Measurements from ENCODE around the gene BCL11A. TPM values are rescaled to one million over a fixed set of nuclear protein-coding genes. Genes with fewer than 3 reads are reported as not detected.
A peak's percentile ranks its signal among the peaks of the same experiment; 100 is the strongest.

The BCL11A gene
- total RNA-seq: 31.6 TPM
- long read RNA-seq, full-length matches to known transcripts: 7 of 19 reads
- long read RNA-seq, partial matches to known transcripts: 10 of 19 reads
- long read RNA-seq, other reads (novel, unspliced or antisense): 2 of 19 reads

DNA sequence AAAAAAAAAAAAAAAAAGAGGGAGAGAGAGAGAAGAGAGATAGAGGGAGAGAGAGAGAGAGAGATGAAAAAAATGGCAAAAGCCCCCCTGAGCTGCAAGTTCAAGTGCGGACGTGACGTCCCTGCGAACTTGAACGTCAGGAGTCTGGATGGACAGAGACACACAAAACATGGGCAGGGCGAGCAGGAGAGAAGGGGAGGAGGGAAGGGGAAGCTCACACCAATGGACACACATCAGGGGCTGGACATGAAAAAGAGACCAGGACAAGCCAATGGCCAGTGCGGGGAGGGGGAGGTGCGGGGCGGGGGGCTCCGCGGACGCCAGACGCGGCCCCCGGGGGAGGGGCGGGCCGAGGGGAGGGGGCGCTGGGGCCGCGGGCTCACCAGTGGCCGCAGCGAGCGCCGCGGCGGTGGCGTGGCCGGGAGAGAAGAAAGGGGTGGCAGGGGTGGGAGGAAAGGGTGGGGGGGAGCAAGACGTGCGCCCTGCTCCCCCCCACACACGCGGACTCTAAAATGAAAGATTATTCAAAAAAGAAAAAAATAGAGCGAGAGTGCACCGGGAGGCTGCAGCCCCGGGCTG, at the start of gene BCL11A:
Gene BCL11A (minus strand): TSS at position 160 of the 579 bp plus-strand sequence. CDS start 384 bp downstream, outside the sequence.
- peak; percentile 50 for ATAC-seq (ENCODE audit: poor library complexity)
- intact Hi-C loops (cut with DNase I): loop anchor here (5.0 to 10.0 kb wide), 2 partner anchors 216 to 439 kb away; no protein-coding TSS in a partner anchor
- peak; percentile 71 for DNase-seq

DNA sequence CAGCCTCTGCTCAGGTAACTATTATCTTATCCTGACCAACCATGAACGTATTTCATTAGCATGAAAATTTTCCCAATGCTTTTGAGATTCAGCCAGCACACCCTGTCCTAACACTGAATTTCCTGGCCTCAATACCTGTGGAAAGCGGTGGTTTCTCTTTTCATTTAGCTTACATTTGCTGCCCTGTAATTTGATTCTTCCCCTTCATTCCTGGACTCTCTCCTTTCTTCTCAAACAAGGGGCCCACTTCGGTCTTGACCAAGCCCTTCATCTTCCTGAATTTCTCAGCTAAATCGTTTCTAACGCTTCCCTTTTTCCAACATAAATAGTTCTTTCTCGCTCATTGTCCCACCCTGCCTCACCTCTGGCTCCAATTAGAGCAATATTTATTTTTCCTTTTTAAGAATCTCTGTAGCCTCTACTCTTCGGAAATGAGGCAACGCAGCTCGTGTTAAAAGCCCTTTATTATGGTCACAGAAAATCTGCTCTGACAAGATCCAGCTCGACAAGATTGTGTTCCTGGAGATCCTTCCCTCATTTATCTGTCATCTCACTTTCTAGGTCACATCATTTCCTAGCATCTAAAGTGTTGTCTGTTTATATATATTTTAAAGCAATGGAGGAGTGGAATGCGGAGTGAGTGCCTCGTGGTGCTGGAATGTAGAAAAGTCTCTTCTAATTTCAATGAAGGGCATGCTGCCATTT, 49.5 kb upstream of the BCL11A start:
- intact Hi-C loops (cut with DNase I): no loop called here
- DNase-seq: no peak
- no peak for ATAC-seq (ENCODE audit: poor library complexity)

DNA sequence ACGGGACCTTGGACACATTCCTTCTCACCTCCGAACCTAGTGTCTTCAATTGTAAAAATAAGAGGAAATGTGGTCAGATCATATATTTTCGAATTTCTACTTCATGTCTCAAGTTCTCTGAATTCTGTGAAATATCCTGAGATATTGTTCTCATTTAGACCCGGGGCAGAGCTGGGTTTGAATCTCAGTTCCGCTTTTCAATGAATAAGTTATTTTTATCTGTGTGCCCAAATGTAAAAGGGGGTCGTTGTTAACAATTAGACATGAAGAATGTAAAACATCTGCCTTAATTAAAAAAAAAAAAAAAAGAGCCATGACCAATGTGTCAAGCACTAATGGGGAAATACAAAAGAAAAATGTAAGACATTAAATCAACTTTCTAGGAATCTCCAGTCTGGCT, 48.9 kb upstream of the BCL11A start:
- DNase-seq: no peak
- intact Hi-C loops (cut with DNase I): no loop called here
- no peak for ATAC-seq (ENCODE audit: poor library complexity)

DNA sequence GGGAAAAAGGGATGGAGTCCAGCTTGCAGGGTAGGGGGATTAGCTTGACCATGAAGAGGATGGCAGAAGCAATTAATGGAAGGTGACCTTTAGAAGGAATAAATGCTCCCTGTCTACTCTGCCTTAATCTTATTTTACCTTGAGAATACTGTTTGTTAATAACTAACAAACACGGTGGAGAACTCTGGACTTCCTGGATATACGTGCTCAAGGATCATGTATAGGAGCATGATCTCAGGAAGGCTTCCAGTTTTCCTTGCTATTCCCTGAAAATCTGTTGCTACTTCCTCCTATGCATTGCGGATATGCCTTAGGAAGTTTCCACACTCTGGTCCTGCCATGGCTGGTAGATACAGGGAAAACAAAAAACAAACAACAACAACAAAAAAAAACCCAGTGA, 44.8 kb upstream of the BCL11A start:
- intact Hi-C loops (cut with DNase I): no loop called here
- ATAC-seq (ENCODE audit: poor library complexity) (no peak), DNase-seq (no peak)

DNA sequence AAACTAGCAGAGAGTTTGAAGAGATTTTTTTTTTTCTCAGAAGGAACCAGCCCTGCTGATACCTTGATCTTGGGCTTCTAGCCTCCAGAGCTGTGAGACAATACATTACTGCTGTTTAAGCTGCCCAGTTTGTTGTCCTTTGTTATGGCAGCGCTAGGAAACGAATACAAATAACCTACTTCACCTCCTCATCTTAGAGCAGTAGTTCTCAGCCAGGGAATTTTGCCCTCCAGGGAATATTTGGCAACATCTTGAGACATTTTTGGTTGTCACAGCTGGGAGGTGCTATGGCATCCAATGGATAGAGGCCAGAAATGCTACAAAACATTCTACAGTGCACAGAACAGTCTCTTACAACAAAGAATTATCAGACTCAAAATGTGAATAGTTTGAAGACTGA, 43.9 kb upstream of the BCL11A start:
- intact Hi-C loops (cut with DNase I): no loop called here
- no peak for DNase-seq
- no peak for ATAC-seq (ENCODE audit: poor library complexity)

DNA sequence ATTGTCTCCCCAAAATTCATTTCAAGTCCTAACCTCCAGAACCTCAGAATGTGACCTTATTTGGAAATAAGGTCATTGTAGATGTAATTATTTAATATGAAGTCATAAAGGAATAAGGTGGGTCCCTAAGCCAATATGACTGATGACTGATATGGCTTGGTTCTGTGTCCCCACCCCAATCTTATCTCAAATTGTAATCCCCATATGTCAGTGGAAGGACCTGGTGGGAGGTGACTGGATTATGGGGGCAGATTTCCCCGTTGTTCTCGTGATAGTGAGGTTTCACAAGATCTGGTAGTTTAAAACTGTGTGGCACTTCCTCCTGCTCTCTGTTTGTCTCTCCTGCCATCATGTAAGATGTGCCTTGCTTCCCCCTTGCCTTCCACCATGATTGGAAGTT, 43.0 kb upstream of the BCL11A start:
- no peak for DNase-seq
- ATAC-seq (ENCODE audit: poor library complexity): no peak
- intact Hi-C loops (cut with DNase I): no loop called here

DNA sequence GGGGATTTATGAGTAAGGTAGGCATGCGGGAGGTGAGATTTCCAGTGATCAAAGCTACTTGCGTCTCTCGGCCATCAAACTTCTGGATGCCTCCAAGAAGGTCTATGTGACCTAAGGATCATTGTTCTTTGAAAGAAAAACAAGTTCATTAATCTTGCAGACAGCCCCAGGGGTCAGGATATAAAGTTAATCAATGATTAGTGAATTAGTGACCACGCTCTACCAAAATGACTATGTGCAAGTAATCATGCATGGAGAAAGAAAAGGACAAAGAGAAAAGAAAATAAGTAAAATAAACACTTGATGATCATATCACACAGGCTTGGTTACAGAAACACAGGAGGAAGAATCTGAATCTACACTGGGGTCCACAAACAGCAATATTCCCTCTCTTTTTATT, 42.5 kb upstream of the BCL11A start:
- intact Hi-C loops (cut with DNase I): no loop called here
- no peak for DNase-seq

DNA sequence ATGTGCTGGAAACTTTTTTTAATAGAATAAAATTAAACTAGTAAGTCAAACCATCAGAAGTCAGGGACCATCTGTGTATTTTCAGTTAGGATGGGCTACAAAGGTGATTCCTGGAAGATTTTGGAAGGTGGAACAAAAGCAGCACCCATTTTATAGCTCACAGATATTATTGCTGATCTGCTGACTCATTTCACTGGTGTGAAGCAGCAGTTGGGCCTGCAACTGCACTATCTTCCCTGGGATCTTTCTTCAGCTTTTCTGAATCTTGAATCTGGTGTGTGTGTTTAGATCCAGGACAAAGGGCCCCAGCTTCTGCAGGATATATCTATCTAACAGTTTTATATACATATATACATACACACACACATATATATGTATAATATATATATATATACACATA, 35.6 kb upstream of the BCL11A start:
- DNase-seq: no peak
- no peak for ATAC-seq (ENCODE audit: poor library complexity)
- intact Hi-C loops (cut with DNase I): loop anchor here (10.0 kb wide), 1 partner anchor 1824 kb away; no protein-coding TSS in a partner anchor

More for the DNA sequence above, 42.5 kb upstream of the BCL11A start:
- no peak for ATAC-seq (ENCODE audit: poor library complexity)

DNA sequence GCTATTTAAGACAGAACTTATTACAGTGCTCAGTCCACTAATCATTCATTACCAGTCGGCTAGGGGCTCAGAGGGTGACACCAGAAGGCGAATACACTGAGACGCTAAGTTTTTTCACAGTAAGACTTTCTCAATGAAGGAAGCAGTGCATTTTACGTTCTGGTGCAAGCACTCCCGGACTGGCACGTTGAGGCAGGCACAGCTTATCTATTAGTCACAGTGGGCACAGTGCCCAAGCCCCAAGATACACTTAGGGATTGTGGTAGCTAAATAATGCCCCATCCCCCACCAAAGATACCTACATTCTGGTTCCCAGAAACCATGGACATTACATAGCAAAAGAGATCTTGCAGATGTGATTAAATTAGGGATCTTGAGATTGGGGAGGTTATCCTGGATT, 32.6 kb upstream of the BCL11A start:
- intact Hi-C loops (cut with DNase I): loop anchor here (10.0 kb wide), 1 partner anchor 1821 kb away; no protein-coding TSS in a partner anchor
- ATAC-seq (ENCODE audit: poor library complexity) (no peak), DNase-seq (no peak)

DNA sequence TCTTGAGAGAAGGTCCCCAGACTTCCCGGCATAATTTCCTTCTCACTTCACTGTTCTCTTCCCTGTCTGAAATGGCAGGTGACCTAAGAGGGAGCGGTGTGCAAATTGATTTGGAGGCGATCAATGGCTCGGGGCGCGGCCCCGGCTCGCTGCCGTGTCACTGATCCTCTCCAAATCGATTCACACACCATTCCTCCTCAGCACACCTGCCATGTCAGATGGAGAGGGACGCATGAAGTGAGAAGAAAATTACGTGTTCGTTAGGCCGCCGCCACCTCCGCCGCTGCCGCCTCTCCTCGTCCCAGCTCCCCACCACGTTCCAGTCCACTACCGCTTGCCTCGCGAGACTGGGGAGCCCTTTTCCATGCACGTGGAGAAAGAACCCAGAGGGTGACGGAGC, 31.8 kb upstream of the BCL11A start:
- no peak for DNase-seq
- ATAC-seq (ENCODE audit: poor library complexity): no peak
- intact Hi-C loops (cut with DNase I): loop anchor here (10.0 kb wide), 1 partner anchor 1820 kb away; no protein-coding TSS in a partner anchor

DNA sequence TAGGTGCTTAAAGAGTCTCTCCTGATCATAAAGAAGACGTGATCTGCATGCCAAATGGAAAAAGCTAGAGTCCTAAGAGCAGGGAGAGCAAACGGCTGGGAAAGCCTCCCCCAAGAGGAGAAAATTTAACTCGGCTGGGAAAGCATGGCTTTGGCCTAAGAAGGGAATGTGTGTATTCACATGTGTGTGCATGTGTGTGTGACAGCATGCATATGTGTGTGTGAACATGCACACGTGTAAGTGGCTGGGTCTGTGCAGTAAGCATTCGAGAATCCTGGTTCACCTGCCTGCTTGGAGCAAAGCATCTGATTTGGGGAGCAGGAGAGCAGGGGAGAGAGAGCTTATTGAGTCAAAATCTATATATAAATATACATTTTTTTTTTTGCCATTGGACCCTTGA, 30.1 kb upstream of the BCL11A start:
- ATAC-seq (ENCODE audit: poor library complexity): no peak
- no peak for DNase-seq
- intact Hi-C loops (cut with DNase I): loop anchor here (10.0 kb wide), 1 partner anchor 1819 kb away; no protein-coding TSS in a partner anchor

DNA sequence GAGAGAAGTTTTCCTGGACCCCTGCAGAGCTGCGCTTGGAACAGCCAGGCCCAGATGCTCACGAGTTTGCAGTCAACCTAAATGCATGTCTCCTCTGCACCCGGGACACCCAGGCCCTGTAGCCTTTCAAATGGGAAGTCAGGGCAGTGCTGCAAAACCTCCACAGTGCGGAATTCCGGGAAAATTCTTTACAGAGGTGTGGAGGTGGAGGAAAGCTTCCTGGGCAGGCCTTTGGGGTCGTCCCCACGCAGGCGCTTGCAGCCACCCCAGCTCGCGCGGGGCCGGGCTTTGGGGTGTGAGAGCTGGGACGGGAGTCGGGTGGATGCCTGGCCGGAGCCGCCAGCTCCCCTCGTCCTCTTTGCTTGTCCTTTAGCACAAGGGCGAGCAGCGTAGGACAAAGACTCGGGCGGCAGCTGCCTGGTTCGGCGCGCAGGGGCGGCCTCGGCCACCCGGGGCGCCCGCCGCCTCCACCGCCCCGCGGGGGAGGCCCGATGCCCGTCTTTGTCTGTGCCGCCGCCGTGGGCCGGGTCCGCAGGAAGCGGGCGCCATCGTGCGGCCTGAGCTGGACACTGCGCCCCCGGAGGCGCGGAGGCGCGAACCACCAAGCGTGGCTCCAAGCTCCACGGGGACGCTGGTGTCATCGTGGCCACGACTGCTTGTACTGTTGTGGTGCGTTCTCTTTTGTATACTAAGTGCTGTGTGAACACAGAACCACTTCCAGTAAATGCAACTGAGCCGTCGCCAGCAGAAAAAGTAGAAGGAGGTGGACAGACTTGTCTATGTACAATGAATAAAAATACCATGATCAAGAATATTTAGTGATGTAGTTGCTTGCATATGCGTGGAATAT, 28.2 kb upstream of the BCL11A start:
- peak; percentile 83 for DNase-seq
- intact Hi-C loops (cut with DNase I): loop anchor here (10.0 kb wide), 1 partner anchor 1817 kb away; no protein-coding TSS in a partner anchor
- ATAC-seq (ENCODE audit: poor library complexity): peak; percentile 98

DNA sequence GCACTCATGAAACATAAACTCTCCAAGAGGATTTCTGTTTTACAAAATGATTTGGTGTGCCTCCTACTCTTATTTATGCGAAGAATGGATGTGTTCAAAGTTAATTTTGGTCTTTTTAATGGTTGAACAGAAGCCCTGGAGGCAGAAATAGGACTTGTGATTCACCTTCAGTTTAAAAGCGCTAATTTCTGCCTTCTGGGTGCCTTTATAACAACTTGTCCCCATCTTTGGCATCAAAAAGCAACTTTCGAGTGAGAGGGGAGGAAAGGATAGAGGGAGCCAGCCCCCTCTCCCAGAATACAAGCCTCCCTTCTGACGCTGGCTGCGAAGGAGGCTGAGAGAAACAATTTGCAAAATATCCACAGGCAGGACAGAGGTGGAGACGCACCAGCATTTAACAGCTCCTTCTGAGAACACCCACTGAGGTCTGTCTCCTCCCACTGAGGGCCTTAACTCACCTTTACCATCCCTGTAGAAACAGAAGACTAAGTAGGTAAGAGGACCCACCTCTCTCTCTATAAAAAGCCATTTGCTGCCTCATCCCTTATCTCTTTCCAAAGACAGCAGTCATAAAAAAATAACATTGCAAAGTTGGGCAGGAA, 24.3 kb upstream of the BCL11A start:
- intact Hi-C loops (cut with DNase I): no loop called here
- DNase-seq (no peak), ATAC-seq (ENCODE audit: poor library complexity) (no peak)

DNA sequence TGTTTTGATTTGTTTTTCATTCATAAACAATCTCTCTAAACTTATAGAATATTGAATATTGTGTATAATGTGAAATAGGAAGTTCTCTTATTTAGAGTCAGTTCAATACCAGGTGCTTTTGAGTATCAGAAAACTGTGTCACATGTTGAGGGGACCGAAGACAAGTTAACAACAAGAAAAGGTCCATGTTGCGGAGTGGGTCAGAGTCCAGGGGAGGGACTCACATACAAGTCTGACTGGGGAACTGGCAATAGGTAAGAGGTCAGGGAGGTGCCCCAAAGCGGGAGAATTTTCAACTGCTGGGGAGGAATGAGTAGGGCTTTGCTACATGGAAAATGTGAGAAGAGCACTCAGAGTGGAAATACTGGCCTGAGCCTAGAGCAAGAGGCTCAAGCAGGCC, 19.8 kb upstream of the BCL11A start:
- no peak for ATAC-seq (ENCODE audit: poor library complexity)
- intact Hi-C loops (cut with DNase I): no loop called here
- no peak for DNase-seq

DNA sequence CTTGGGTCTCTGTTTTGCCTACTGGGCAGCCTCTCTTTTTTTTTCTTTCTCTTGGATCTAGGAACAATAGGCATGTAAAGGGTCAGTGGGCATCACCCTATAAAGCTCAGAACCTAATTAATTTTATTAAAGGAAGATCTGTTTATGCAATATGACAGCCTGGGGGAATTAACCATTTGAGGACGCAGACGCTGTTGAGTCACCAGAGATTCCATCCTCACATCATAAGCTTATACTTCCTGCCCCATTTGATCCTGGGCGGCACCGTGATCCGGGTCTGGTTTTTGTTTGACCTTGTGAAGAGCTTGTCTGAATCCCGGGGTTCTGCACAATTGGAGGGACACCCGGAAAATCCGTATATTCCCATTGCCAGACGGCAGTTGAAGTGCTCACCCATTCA, 16.8 kb upstream of the BCL11A start:
- intact Hi-C loops (cut with DNase I): no loop called here
- DNase-seq (no peak), ATAC-seq (ENCODE audit: poor library complexity) (no peak)

DNA sequence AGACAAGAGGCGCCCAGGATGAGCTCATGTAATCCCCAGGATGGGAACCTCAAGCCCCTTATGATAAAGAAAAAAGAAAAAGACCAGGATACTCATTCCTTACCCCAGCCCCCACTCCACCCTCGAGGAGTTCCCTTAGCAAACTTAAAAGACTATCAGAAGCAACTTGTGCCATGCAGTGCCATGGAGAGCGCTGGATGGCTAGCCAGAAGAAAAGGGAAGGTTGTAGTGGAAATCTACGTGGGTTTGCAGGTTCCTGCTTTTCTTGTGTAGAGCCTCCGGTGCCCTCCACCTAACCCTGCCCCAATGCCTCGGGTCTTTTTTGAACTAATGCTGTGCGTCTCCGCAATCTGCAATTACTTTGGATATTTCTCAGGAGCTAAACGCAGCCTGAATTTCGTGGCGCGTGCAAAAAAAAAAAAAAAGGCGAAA, 16.2 kb upstream of the BCL11A start:
- ATAC-seq (ENCODE audit: poor library complexity) (no peak), DNase-seq (no peak)
- intact Hi-C loops (cut with DNase I): loop anchor here (10.0 kb wide), 1 partner anchor 1275 kb away; no protein-coding TSS in a partner anchor

DNA sequence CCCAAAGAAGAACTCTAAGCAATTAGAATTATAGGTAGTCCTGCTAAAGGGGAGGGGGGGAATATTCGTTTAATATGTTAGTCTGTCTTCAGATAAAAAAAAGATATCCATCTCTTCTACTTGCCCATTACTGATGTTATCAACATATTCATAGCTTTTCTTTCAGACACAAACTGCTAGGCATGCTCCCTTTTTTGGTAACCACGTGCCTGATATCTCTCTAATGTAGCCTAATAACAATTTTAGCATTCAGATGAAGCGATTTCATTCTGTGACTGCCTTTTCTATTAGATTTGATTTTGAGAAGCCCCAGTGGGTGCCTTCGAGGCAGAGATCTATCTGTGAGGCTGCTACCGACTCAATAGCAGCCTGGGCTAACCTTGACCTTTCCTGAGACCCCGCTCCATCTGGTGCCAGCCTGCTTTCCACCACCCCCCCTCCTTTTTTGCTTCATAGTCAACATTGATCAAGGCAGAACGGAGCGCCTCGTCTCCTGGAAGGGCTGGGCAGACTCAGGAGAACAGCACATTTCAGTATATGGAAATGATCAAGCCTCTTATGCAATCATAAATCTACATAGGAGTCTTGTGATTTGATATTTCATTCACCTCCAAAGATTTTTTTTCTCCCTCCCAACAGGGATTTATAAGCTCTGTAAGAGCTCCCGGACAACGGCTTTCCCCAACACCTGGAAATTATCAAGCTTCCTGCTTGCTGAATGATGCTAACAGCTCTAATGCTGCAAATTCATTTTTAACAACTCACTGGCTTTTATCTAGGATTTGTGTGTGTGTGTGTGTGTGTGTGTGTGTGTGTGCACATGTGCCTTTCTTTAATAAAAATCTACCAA, 14.7 kb upstream of the BCL11A start:
- intact Hi-C loops (cut with DNase I): loop anchor here (10.0 kb wide), 1 partner anchor 1273 kb away; no protein-coding TSS in a partner anchor
- DNase-seq (no peak), ATAC-seq (ENCODE audit: poor library complexity) (no peak)

DNA sequence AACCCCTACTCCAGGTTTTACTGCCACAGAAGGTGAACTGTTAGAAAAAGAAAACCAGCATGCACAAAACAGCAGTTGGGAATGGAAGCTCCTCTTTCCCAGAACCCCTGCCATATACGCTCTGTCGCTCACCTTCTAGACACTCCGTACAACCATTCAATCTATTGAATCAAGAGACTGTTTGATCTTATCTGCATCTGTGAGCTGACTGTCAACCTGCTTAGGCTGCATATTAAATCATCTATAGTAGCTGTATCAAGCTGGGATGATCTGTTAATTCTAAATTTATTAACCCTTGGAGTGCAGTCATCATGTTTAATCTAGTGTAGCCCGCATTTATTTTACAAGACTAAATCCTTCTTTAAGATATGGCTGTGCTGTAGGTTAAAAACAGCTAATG, 13.6 kb upstream of the BCL11A start:
- intact Hi-C loops (cut with DNase I): loop anchor here (10.0 kb wide), 1 partner anchor 1272 kb away; no protein-coding TSS in a partner anchor
- DNase-seq: no peak
- ATAC-seq (ENCODE audit: poor library complexity): no peak

Data from Right ventricle myocardium superior (tissue), 1 donor.